GM21825 (cell line): ENCODE data around the gene SNX25.
"Not testable (repeated sequence)": the region's sequence is repeated elsewhere in the genome, so short reads cannot be mapped to it uniquely, and the experiment has no call there.

Experiments used
- ATAC-seq: cut with Tn5 transposase; IDR thresholded peaks from one replicate; pipeline ENCODE4 v1.9.1; 2021; ENCODE audit warnings: mild to moderate bottlenecking, moderate library complexity; ENCODE audit not compliant: unreplicated experiment

SNX25 gene

GRCh38 chr4:185209031-185209851 is at the start of gene SNX25:
SNX25 (plus strand) TSS chr4:185209598; CDS start chr4:185209827, 229 bp downstream.
- ATAC-seq, result peak; percentile 71

GRCh38 chr4:185165605-185166063 is 43.8 kb upstream of the SNX25 start:
- ATAC-seq, result peak; percentile 90

- no peak for ATAC-seq
These were observed 42.2 kb upstream of the SNX25 start for GRCh38 chr4:185167234-185167633.

- peak; percentile 78 for ATAC-seq
These were observed 37.9 kb upstream of the SNX25 start for GRCh38 chr4:185171373-185172071.

GRCh38 chr4:185179488-185179887 is 29.9 kb upstream of the SNX25 start:
- ATAC-seq, result no peak

GRCh38 chr4:185182239-185182638 is 27.2 kb upstream of the SNX25 start:
- no peak for ATAC-seq

GRCh38 chr4:185183622-185184281 is 25.6 kb upstream of the SNX25 start:
- ATAC-seq, result no peak

GRCh38 chr4:185186769-185187168 is 22.6 kb upstream of the SNX25 start:
- ATAC-seq, result no peak

- no peak for ATAC-seq
These were observed 19.6 kb upstream of the SNX25 start for GRCh38 chr4:185189606-185190305.

- no peak for ATAC-seq
These were observed 19.0 kb upstream of the SNX25 start for GRCh38 chr4:185190306-185190856.

- peak; percentile 77 for ATAC-seq
These were observed 17.3 kb upstream of the SNX25 start for GRCh38 chr4:185192059-185192458.

- no peak for ATAC-seq
These were observed 14.2 kb upstream of the SNX25 start for GRCh38 chr4:185194924-185195888.

- ATAC-seq, result no peak
These were observed 13.0 kb upstream of the SNX25 start for GRCh38 chr4:185196437-185196836.

- ATAC-seq, result not testable (repeated sequence)
These were observed 11.2 kb upstream of the SNX25 start for GRCh38 chr4:185198189-185198588.

- no peak for ATAC-seq
These were observed 7.1 kb upstream of the SNX25 start for GRCh38 chr4:185201977-185202962.

GRCh38 chr4:185202984-185203485 is 6.4 kb upstream of the SNX25 start:
- ATAC-seq, result no peak

GRCh38 chr4:185203486-185204237 is 5.7 kb upstream of the SNX25 start, which contains the start of gene CFAP97:
CFAP97 (minus strand) TSS chr4:185204000; CDS start chr4:185191196, 12,804 bp downstream.
- ATAC-seq, result peak; percentile 76
